HepG2 (cell line): ENCODE results near the gene CORO7. TPM values are rescaled to one million over a fixed set of nuclear protein-coding genes. Genes with fewer than 3 reads are reported as not detected.

ENCODE experiments used
- BRCA1 ChIP-seq: sonication (generic); formaldehyde crosslinking; IDR thresholded peaks from 2 replicates; pipeline ENCODE4 v1.4.0; 2020; ENCODE audit warnings: missing genetic modification reagents
- CBX1 ChIP-seq: IDR thresholded peaks from one replicate; pipeline ENCODE4 v1.6.1; 2016; ENCODE audit warnings: antibody characterized with exemption, low read depth
- POLR2AphosphoS5 ChIP-seq: IDR thresholded peaks from 2 replicates; pipeline ENCODE4 v1.6.1; 2012; ENCODE audit warnings: low read depth, low read length
- RFX1 ChIP-seq: fragments of 450-650 bp; IDR thresholded peaks from 2 replicates; pipeline ENCODE4 v1.6.1; 2017
- SOX13 ChIP-seq, 3 experiments: fragments of 450-650 bp in 1 of 3; sonication (generic) in 1 of 3; formaldehyde crosslinking in 1 of 3; IDR thresholded peaks in 2 of 3; conservative IDR thresholded peaks in 1 of 3; 2 replicates each; pipeline versions ENCODE4 v1.5.0 to v1.6.1; 2016 to 2020; ENCODE audit warnings: antibody characterized with exemption in 1 of 3, mild to moderate bottlenecking in 1 of 3, missing compliant biosample characterization in 1 of 3, missing genetic modification reagents in 1 of 3, moderate library complexity in 1 of 3
- SPEN ChIP-seq: sonication (generic); formaldehyde crosslinking; IDR thresholded peaks from 2 replicates; pipeline ENCODE4 v1.5.1; 2020; ENCODE audit warnings: low read depth, mild to moderate bottlenecking, missing genetic modification reagents
- WIZ ChIP-seq: sonication (generic); formaldehyde crosslinking; IDR thresholded peaks from 2 replicates; pipeline ENCODE4 v1.5.1; 2020; ENCODE audit warnings: mild to moderate bottlenecking, missing genetic modification reagents
- ZFP36L1 ChIP-seq: sonication (generic); formaldehyde crosslinking; IDR thresholded peaks from 2 replicates; pipeline ENCODE4 v1.8.0; 2022; ENCODE audit warnings: mild to moderate bottlenecking, missing genetic modification reagents, moderate library complexity
- ZFY ChIP-seq: sonication (generic); formaldehyde crosslinking; IDR thresholded peaks from 2 replicates; pipeline ENCODE4 v1.4.0; 2020; ENCODE audit warnings: missing genetic modification reagents
- ZKSCAN5 ChIP-seq: sonication (generic); formaldehyde crosslinking; IDR thresholded peaks from 2 replicates; pipeline ENCODE4 v1.5.1; 2020; ENCODE audit warnings: mild to moderate bottlenecking, missing genetic modification reagents
- ZNF160 ChIP-seq: sonication (generic); formaldehyde crosslinking; IDR thresholded peaks from 2 replicates; pipeline ENCODE4 v1.8.0; 2022; ENCODE audit warnings: mild to moderate bottlenecking, inconsistent platforms, missing genetic modification reagents
- ZNF605 ChIP-seq: sonication (generic); formaldehyde crosslinking; IDR thresholded peaks from 2 replicates; pipeline ENCODE4 v1.8.0; 2022; ENCODE audit warnings: mild to moderate bottlenecking, missing genetic modification reagents
- ZNF777 ChIP-seq: sonication (generic); formaldehyde crosslinking; IDR thresholded peaks from 2 replicates; pipeline ENCODE4 v1.4.0; 2020; ENCODE audit warnings: missing genetic modification reagents
- polyA plus RNA-seq, 8 experiments: library from polyadenylated mRNA; depleted of rRNA in 3 of 8; stranded (reverse) in 7 of 8; unstranded in 1 of 8; fragments of >200 nt; fragmentation: Illumina TruSeq in 4 of 8; extraction: Trizol in 4 of 8; gene quantifications; 2 replicates each; pipeline versions ENCODE4 v1.2.1 to v1.2.3, GENCODE V29; 2011 to 2016; ENCODE audit warnings: low read depth in 4 of 8, missing spikeins in 1 of 8, mixed read lengths in 1 of 8; ENCODE audit not compliant: insufficient read depth in 1 of 8
- total RNA-seq, 5 experiments: library from RNA; depleted of rRNA; stranded (reverse); fragments of >200 nt; fragmentation: Illumina TruSeq; extraction: Trizol; gene quantifications; 2 replicates each; pipeline ENCODE4 v1.2.3, GENCODE V29; 2016; ENCODE audit warnings: low read depth in 1 of 5
- TF ChIP-seq, protein P1 (sequence below), 2 experiments: fragments of 450-650 bp in 1 of 2; sonication (generic) in 1 of 2; formaldehyde crosslinking in 1 of 2; IDR thresholded peaks; 2 replicates each; pipeline versions ENCODE4 v1.6.1 to v1.8.0; 2016 to 2022; ENCODE audit warnings: antibody characterized with exemption in 1 of 2, mild to moderate bottlenecking in 1 of 2, missing genetic modification reagents in 1 of 2
- TF ChIP-seq, protein P2 (sequence below): IDR thresholded peaks from 2 replicates; pipeline ENCODE4 v1.6.1; 2012; ENCODE audit warnings: inconsistent platforms
- TF ChIP-seq, protein P3 (sequence below): sonication (generic); IDR thresholded peaks from 2 replicates; pipeline ENCODE4 v1.6.1; 2016; ENCODE audit warnings: low read depth, borderline replicate concordance

CORO7 gene
- total and polyA plus RNA-seq, 2 of the 13 experiments (the other 11 are each of a cell fraction or from before 2014, with no cell fraction given), result 9.9 to 14.3 TPM

DNA sequence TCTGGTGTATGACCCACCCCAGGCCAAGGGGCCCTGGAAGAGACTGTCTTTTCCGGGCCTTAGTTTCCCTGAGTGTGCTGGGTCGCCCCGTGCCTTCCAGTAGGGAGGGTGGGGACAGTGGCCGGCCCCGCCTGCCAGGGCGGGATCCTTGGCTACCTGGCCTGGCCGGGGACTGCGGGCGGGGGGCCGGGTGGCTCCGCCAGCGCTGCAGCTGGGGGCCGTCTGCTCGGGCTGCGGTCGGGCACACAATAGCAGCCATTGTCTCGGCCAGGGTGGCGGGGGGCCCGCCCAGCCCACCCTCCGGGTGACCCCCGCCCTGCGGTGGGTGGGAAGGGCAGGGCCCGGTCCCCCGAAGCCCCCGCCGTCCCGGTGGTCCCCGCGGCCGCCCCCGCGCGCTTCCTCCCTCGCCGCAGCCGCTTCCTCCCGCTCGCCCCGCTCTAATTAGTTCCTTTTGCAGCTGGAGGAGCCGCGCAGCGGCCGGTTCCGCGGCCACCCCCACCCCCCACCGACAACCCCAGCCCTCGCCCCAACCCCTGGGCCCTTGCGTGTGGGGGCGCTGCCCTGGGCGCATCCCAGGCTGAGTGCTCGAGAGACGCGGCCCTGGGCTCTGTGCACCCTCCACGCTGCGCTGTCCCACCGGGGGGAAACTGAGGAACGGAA is 88.9 kb downstream of the CORO7 start (continued):
- TF ChIP-seq, protein P1, sequence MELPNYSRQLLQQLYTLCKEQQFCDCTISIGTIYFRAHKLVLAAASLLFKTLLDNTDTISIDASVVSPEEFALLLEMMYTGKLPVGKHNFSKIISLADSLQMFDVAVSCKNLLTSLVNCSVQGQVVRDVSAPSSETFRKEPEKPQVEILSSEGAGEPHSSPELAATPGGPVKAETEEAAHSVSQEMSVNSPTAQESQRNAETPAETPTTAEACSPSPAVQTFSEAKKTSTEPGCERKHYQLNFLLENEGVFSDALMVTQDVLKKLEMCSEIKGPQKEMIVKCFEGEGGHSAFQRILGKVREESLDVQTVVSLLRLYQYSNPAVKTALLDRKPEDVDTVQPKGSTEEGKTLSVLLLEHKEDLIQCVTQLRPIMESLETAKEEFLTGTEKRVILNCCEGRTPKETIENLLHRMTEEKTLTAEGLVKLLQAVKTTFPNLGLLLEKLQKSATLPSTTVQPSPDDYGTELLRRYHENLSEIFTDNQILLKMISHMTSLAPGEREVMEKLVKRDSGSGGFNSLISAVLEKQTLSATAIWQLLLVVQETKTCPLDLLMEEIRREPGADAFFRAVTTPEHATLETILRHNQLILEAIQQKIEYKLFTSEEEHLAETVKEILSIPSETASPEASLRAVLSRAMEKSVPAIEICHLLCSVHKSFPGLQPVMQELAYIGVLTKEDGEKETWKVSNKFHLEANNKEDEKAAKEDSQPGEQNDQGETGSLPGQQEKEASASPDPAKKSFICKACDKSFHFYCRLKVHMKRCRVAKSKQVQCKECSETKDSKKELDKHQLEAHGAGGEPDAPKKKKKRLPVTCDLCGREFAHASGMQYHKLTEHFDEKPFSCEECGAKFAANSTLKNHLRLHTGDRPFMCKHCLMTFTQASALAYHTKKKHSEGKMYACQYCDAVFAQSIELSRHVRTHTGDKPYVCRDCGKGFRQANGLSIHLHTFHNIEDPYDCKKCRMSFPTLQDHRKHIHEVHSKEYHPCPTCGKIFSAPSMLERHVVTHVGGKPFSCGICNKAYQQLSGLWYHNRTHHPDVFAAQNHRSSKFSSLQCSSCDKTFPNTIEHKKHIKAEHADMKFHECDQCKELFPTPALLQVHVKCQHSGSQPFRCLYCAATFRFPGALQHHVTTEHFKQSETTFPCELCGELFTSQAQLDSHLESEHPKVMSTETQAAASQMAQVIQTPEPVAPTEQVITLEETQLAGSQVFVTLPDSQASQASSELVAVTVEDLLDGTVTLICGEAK (IDR thresholded peaks at IDR 0.05), result no peak
- TF ChIP-seq, protein P1 (CRISPR knock-in tag; IDR thresholded peaks at IDR 0.05), result no peak
- TF ChIP-seq ZNF605 (CRISPR knock-in tag) (peak; percentile 14; the same call in 1 of the 2 replicates), SOX13 (IDR thresholded peaks at IDR 0.05) (no peak), SOX13 (CRISPR knock-in tag; conservative IDR thresholded peaks at IDR 0.05 in 1 of 2, IDR thresholded peaks at IDR 0.05 in 1 of 2) (peak in 1 of 2 experiments; percentile 54; a peak in 2 of 4 replicates), ZNF160 (CRISPR knock-in tag) (no peak), CBX1 (no peak), ZFY (CRISPR knock-in tag) (no peak), RFX1 (no peak), ZFP36L1 (CRISPR knock-in tag) (no peak), ZKSCAN5 (CRISPR knock-in tag) (no peak), SPEN (0 out of 2 replicates have a peak, but pooled peaks have one; percentile 11), WIZ (CRISPR knock-in tag) (no peak), BRCA1 (CRISPR knock-in tag) (no peak), POLR2AphosphoS5 (no peak), ZNF777 (CRISPR knock-in tag) (peak; percentile 40; the same call in 1 of the 2 replicates)
- TF ChIP-seq, protein P2, sequence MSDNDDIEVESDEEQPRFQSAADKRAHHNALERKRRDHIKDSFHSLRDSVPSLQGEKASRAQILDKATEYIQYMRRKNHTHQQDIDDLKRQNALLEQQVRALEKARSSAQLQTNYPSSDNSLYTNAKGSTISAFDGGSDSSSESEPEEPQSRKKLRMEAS, result 0 out of 2 replicates have a peak, but pooled peaks have one; percentile 21
- TF ChIP-seq, protein P3, sequence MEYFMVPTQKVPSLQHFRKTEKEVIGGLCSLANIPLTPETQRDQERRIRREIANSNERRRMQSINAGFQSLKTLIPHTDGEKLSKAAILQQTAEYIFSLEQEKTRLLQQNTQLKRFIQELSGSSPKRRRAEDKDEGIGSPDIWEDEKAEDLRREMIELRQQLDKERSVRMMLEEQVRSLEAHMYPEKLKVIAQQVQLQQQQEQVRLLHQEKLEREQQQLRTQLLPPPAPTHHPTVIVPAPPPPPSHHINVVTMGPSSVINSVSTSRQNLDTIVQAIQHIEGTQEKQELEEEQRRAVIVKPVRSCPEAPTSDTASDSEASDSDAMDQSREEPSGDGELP, result peak; percentile 47; the same call in 1 of the 2 replicates
